PFSK-1 (cell line): Measurements from ENCODE around the gene NKIRAS2.

Source experiments
- FOXP2 ChIP-seq: optimal IDR thresholded peaks from 2 replicates; pipeline ENCODE3; 2011; ENCODE audit warnings: borderline replicate concordance, control low read depth, inconsistent platforms; ENCODE audit not compliant: insufficient read depth; ENCODE audit errors: extremely low read length, extremely low read depth
- POLR2AphosphoS5 ChIP-seq: IDR thresholded peaks from 2 replicates; pipeline ENCODE4 v1.6.1; 2012; ENCODE audit warnings: low read depth, mild to moderate bottlenecking, control low read depth, low read length, moderate library complexity
- REST ChIP-seq, 2 experiments: IDR thresholded peaks; 2 replicates each; pipeline versions ENCODE4 v1.6.1 to v1.8.0; 2011 to 2012; ENCODE audit warnings: low read depth in 2 of 2, low read length in 2 of 2, control low read depth in 1 of 2, inconsistent platforms in 1 of 2, mild to moderate bottlenecking in 1 of 2, moderate library complexity in 1 of 2; ENCODE audit not compliant: insufficient read depth in 1 of 2
- SIN3A ChIP-seq: IDR thresholded peaks from 2 replicates; pipeline ENCODE4 v1.6.1; 2012; ENCODE audit warnings: mild to moderate bottlenecking, low read length, moderate library complexity, borderline replicate concordance; ENCODE audit not compliant: insufficient read depth
- TAF1 ChIP-seq: IDR thresholded peaks from 2 replicates; pipeline ENCODE4 v1.6.1; 2012; ENCODE audit warnings: low read length, control low read depth, borderline replicate concordance; ENCODE audit not compliant: insufficient read depth

NKIRAS2 gene

GRCh38 chr17:41992576-41992975 is 27.3 kb upstream of the NKIRAS2 start:
- TF ChIP-seq TAF1 (no peak), FOXP2 (no peak), REST (IDR thresholded peaks at IDR 0.05; ENCODE audit: insufficient read depth in 1 of 2, low read depth in 2 of 2, low read length in 2 of 2) (no peak), SIN3A (no peak), POLR2AphosphoS5 (no peak)

GRCh38 chr17:41996855-41997164 is 23.1 kb upstream of the NKIRAS2 start:
- no peak for TF ChIP-seq SIN3A
- TF ChIP-seq POLR2AphosphoS5: no peak
- no peak for TF ChIP-seq FOXP2
- TF ChIP-seq TAF1: no peak
- TF ChIP-seq REST (IDR thresholded peaks at IDR 0.05; ENCODE audit: insufficient read depth in 1 of 2, low read depth in 2 of 2, low read length in 2 of 2): no peak

- TF ChIP-seq TAF1: no peak
- no peak for TF ChIP-seq FOXP2
- no peak for TF ChIP-seq SIN3A
- no peak for TF ChIP-seq POLR2AphosphoS5
Measured at GRCh38 chr17:41998497-41998896, 21.4 kb upstream of the NKIRAS2 start.

- TF ChIP-seq REST (IDR thresholded peaks at IDR 0.05; ENCODE audit: insufficient read depth in 1 of 2, low read depth in 2 of 2, low read length in 2 of 2) (no peak), SIN3A (no peak), TAF1 (no peak)
Measured at GRCh38 chr17:42000413-42001133, 19.3 kb upstream of the NKIRAS2 start.

GRCh38 chr17:42001729-42002128 is 18.2 kb upstream of the NKIRAS2 start:
- TF ChIP-seq TAF1: no peak
- TF ChIP-seq FOXP2: no peak
- no peak for TF ChIP-seq REST (IDR thresholded peaks at IDR 0.05; ENCODE audit: insufficient read depth in 1 of 2, low read depth in 2 of 2, low read length in 2 of 2)
- no peak for TF ChIP-seq POLR2AphosphoS5
- TF ChIP-seq SIN3A: no peak
